HG03457 (cell line): ENCODE data around the gene TMEM273.

Experiments used
- ATAC-seq: cut with Tn5 transposase; IDR thresholded peaks from one replicate; pipeline ENCODE4 v1.9.1; 2021; ENCODE audit warnings: moderate number of reproducible peaks; ENCODE audit not compliant: unreplicated experiment

The TMEM273 gene

DNA sequence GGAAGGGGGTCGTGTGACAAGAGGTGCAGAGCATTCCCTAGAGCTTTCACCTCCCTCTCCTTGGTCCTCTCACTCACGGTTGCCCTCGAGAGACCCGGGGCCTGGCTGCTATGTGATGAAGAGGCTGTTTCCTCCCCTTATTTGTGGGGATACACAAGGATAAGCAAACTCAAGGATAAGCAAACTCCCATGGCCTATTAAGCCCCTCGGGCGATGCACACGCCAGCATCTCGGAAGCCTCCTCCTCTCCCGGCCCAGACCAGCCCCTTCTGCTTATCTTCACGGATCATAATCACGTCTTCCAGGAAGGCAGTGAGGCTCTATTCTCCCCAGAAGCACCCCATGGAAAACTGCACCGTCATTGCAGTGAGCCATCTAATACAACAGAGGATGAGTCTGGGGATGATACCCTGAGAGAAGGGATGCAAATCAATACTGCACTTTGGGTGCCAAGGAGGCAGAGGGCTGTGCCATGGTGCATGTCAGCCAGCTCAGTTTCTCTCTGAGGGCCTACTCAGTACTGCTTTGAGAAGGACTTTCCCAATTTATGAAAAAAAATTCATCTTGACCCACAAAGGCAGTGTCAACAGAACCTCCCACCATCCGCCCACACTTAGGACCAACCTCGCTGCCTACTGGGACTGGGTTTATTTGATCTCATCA, 22.2 kb downstream of the TMEM273 start:
- no peak for ATAC-seq

DNA sequence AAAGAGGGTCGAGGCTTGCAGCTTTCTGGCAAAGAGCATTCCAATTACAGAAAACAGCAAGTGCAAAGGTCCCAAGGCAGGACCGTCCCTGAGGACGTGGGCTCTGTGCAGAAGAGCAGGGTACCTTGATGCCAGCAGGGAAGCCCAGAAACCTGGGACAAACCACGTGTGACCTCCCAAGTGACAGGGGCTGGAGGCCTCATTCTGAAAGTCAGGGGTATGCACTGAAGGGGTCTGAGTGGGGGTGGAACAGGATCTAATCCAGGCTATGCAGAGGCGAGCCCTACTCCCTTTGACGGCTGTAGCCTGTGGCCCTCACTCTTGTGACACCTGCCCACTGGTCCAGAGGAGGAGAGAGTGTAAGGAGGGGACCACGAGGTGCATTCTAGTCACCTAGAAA, 22.9 kb downstream of the TMEM273 start:
- no peak for ATAC-seq

DNA sequence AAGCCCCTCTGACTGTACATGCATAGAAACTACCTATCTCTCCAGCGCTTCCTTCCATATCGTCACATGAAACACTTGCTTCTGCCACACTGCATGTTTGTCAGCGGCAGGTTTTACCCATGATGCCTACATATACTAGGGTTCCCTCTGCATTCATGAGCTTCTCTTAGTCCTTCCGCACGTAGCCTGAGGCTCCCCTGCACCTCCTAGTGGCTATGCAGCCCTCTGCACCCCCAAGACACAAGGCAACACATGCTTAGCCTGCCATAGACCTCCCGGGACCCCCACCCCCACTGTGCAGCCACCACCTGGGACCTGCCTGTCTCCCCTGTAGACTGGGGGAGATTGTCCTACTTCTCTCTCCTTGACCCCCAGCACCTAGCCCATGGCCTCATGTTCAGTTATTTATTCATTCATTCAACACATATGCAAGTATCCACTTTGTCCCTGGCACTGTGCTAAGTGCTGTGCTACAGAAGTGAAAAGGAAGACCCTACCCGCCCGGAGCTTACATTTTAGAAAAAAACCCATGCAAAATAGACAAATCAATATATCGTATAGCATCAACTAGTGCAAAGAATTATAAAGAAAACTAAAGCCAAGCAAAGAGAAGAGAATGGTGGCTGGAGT, 23.5 kb downstream of the TMEM273 start:
- ATAC-seq, result peak; percentile 88

DNA sequence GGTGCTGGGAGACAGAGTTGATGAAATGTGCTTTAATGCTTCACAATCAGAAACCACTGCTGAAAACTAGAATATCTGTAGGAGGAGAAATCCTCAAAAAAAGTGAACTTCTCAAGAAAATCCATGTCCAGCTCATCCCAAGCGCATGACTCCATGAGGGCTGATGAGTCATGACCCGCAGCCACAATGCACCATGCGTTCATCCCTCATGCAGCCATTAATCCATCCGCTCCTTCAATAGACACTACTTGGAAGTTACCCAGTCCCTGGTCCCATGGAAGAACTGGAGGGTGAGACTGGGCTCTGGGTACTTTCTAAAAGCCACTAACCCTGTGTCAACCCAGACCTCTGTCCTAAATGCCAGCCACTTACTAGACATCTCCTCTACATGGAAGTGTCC, 24.4 kb downstream of the TMEM273 start:
- ATAC-seq, result no peak

DNA sequence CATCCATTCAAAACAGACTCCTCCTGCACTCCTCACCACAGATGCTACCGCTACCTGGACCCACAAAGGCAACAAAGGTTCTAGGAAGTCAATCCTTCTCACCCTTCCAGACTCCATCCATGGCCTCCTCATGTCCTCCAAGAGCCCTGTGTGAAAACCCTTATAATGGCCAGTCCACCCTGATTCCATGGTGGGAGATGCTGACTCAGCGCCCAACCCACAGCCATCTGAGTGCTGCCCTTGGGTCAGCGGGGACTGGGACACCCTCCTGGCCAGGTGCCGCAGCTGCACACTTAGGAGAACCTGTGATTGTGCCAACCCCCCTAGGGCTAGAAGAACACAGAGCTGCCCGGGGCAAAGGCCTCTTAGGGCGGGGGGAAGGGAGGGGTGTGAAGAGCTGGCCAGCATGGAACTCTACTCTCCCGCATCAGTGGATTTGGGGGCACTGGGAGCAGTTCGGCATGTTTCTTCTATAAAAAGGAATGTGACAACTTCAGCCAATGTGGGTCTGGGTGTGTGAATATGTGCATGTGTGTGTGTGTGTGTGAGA, 25.4 kb downstream of the TMEM273 start:
- no peak for ATAC-seq

DNA sequence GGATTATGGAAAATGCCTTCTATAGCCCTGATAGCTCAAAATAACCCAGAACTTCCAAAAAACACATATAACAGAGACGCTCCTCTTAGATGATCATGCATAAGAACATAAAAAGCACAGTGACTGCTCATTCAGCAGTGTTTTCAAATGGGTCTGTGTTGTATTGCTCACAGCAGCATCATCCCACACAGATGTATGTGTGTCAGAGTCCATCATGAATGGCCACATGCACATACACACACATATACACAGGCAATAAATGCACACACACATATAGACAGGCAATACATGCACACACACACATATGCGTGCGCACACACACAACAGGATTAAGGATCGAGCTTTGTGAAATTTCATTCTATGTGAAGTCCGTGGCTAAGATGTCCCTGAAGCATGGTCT, 26.1 kb downstream of the TMEM273 start:
- ATAC-seq, result no peak

DNA sequence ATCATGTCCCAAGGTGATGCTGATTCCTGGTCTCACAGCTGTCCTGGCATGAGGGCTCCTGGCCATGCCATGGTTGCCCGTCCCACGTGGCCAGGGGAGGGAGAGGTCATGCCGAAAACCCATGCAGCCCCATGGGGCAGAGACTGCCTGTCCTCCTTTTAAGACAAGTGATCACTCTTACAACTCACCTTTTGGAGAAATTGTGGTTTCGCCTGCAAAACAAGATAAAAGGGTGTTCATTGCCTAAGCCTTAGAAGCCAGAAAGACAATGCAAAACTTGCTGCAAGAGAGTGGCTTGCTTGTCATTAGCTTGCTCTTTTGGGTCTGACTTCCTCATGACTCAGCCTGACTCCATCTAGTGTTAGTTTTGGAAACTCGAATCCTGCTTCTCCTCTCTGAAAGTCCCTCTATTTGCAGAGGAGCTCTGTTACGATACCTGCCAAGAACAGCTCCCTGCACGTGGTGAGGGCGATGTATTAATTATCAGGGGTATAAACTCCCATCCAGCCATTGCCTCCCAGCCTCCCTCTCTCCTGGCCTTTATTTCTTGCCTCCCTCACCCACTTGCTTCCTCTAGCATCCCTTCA, 26.7 kb downstream of the TMEM273 start:
- no peak for ATAC-seq

DNA sequence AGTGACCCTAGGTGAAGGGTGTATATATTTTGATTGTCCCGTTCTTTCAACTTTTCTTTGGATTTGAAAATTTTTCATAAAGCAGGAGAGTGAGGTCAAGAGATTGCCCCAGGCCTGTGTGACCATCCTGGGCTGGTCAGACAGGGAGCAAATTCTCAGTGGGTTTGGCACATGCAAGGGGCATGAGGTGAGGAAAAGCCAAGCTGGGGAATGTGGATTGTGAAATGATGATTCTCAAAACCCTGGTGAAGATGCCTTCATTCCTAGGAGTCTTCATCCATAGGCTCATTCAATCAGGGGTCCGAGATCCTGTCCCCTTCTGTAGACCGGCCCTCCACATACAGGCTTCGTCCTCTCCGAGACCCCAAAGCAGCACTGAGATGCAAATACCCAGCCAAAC, 27.4 kb downstream of the TMEM273 start:
- ATAC-seq, result no peak

DNA sequence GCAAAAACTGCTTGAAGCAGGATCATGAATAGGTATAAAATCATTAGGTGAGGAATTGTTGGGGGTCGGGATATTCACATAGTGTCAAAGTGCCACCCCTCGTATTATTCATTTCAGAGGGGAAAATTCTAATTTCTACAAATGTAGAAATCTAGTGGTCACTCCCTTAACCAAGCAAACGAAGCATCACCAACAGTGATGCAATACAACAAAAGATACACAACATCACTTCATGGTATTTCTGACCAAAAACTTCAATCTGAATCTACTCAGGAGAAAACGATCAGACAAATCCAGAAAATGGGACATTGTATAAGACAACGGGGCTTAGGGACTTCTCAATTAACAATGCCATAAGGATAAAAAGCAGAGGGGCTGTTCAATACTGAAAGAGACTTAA, 28.1 kb downstream of the TMEM273 start:
- ATAC-seq, result no peak

DNA sequence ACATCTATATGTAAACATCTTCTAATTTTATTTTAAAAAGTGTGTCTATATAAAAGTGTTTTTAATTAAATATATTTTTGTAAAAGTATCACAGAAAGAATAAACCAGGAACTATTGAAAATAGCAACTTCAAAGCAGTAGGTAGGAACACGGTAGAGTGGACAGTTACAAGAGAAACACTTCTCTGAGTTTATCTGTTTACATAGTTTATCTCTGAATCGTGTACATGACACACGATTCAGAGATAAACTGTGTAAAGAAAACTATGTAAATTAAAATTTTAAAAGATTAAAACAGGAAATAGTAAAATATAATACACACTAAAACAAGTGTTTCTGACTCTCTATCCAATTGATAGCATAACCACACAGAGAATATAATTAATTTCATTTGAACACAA, 29.3 kb downstream of the TMEM273 start:
- no peak for ATAC-seq

DNA sequence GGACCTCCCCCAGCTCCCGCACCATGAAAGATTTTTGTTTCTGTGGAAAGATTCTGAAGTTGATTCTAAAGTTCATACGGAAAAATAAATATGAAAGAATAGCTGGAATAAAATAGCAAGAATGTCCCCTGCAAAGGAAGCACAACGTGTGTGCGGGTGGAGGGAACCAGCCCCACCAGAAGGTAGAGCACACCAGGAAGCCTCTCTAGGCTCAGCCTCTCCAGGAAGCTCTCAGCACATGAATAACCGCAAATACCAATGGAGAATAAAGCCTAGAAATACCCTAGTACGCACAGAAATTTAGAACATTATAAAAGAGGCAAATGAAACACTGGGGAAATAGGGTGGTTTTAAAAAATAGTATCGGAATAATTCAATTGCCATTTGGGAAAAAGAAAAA, 29.8 kb downstream of the TMEM273 start:
- no peak for ATAC-seq

DNA sequence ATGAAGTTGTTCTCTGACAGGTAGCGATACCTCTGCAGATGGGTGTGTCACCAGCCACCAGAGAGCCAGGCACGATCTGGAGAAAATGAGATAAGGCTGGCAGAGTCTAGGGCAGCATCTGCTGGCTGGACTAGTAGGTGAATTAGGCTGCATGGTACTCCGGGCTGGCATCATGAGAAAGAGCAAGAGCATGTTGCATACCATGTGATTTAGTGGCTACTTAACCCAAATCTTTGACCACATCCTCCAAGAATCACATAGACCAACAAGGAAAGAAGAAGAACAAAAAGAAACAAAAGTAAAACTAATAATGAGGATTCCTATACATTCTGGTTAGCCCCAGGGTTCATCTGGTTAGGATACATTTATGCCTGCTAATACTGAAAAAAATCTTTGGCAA, 31.0 kb downstream of the TMEM273 start:
- ATAC-seq, result no peak

DNA sequence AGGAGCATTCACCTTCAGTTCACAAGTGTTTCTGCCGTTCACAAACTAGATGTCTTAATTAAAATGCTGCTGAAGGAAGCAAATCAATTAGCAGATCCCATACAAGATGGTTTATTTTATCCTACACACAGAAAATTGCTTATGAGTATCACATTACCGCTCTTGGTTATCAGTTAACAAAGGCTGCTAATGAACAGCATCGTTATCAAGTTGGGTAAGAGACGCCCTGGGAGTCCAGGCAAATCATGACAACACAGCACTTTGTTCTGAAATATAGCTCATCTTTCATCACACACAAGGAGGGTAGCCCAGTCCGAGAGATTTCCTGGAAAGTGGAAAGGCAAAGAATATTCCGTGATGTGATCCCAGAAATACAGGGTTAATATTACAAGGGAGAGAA, 33.5 kb downstream of the TMEM273 start:
- ATAC-seq, result no peak

DNA sequence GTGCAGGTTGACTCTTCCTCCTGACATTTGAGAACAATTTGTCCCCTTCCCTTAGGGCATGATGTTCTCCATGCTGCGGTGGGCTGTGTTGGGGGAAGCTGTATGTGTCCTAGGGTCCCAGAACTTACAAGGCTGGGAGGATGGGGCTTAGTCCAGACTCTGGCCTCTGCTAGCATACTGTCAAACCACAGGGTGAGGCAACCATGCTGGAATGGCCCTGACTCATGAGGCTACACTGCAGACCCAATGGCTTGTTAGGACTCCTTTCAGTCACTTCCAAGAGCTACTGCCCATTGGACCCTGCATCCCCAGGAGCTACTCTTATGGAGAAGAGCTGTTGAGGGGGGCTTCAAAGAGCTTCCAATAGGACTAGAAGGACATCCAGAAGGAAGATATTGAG, 34.2 kb downstream of the TMEM273 start:
- ATAC-seq, result no peak

DNA sequence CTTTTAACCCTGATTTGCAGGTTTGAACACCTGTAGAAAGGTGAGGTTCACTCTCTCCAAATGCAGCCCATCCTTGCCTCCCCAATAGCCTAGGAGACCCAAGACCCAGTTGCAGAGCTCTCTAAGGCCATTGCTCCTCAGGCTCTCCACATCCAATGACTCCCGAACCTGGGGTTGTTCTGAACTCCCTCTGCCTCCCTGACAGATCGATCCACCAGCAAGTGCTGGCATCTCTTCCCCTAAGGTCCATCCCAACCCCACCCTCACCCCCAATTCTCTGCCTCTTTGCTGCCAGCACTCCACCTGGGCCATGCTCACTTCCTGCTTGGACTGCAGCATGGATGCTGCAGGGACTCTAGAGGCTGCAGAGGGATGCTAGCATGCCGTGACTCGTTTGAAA, 35.1 kb downstream of the TMEM273 start:
- no peak for ATAC-seq

DNA sequence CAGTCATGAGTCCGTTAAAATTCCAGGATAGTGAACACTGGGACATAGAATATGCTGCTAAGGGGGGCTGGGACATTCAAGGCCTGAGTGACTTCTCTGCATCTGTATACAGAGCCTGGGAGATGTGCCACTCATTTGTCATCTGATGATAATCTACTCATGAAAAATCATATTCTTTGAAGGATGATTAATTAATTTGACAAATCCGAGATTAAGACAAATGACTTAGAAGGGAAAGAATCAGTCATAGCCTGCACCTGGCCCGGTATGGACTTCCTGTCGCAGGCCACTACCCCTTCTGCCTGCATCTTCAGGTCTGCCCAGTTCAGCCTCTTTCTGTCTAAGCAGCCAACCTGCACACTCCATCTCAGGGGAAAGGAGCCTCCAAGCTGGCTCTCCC, 35.5 kb downstream of the TMEM273 start:
- ATAC-seq, result no peak

DNA sequence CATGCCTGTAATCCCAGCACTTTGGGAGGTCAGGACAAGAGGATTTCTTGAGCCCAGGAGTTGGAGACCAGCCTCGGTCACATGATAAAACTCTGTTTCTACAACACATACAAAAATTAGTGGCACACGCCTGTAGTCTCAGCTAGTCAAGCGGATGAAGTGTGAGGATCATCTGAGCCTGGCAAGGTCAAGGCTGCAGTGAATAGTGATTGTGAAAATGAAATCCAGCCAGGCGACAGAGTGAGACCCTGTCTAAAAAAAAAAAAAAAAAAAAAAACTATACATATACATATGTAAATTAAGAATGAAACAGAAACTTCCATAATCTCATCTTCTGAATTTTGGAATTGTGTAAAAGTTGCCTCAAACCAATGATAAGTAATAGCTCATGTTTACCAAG, 36.2 kb downstream of the TMEM273 start:
- ATAC-seq, result no peak

DNA sequence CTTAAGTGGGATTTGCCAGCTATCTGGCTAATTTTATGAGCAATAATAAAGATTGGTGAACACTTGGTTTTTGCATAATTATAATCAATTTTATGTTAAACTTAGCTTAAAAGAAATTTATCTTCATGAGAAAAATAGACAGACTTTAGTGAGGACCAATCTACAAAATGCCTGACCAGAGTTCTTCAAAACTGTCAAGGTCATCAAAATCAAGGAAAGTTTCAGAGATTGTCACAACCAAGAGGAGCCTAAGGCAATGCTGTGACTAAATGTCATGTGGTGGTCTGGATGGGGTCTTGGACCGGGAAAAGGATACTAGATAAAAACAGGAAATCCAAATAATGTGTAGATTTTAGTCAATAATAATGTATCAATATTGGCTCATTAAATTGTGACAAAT, 36.7 kb downstream of the TMEM273 start:
- no peak for ATAC-seq

DNA sequence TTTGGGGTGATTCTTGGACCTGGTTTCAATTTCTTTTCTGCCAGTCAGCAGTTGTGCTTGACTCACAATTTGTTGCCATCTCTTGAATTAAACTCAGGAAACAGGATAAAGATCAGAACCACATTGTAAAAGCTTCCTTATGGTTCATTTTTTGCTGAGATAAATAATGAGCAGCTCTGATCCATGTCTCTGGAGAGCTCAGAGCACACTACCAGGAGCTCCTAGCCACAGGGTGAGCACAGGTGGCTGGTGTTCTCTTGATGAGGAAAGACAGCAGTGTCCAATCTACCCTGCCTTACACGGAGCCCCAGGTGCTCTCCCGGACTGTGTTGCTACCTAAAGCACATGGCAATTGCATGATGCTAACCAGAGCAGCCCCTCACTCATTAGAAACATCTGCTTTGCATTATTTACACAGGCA, 37.2 kb downstream of the TMEM273 start:
- ATAC-seq, result no peak

DNA sequence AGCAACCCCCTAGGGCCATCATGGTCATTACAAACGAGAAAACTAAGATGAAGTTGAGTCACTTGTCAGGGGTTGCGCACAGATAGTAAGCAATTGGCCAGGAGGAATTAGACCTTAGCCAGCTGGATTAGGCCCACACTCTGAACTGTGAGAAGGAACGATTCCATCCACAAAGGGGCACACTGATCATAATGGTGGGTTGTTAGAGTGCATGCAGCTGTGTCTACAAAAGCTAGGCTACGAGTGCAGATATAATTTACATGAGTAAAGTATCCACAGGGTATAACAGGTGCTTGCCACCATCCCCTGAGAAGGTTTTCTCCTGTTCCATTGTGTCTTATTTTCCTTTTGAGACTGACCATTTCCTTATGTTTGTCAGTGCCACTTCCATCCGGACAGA, 37.8 kb downstream of the TMEM273 start:
- no peak for ATAC-seq

DNA sequence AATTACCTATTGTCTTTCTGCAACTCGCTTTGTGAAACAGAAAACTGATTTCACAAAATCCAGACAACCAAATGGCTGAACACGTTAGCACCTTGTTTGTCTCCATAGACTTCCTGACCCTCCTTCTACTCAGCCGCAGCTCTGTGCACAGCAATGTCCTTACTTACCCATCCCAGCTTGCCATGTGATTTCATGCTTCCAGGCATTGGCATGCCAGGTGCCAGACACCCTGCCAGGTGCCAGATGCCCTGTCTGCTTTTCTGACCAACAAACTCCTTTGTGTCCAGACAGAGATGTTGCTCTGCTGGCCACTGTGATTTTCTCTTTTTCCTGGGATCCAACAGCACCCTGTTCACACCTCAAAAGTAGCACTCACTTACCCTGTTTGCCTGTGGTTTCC, 38.3 kb downstream of the TMEM273 start:
- no peak for ATAC-seq

DNA sequence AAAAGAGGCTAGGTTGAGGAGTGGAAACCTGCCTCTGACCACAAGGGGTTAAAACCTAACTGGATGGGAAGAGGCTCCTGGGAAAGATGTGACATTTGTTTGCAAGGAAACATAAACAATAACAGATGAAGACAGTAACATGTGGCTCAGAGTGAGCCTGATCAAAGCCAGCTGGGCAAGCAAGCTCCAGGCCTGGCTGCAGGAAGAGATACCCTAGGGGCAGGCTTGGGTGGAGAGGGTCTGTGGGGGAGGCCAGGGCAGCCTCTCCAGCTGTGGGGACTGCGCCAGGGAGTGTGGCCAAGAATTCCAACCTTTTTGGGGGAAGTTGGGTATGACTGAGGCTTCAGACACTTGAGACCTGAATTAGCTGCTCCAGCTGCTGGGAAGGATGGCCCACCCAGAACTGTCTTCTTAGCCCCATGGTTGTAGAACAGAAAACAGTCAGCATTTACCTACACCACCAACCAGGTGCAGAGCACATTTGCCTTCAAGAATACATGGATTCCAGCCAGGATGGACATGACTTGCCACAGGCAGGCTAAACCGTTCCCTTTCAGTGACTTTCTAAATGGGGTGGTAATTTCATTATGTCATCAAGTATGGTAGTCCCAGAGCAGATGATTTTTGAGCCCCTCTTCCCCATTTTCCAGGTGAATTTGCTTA, 44.0 kb downstream of the TMEM273 start:
- ATAC-seq, result no peak
